Karpas-422 (cell line): Measurements from ENCODE around the gene MYMX. TPM values are rescaled to one million over a fixed set of nuclear protein-coding genes. Genes with fewer than 3 reads are reported as not detected.
A peak's percentile ranks its signal among the peaks of the same experiment; 100 is the strongest.

ENCODE experiments used
- DNase-seq: peaks from one replicate; pipeline ENCODE4 v3.0.0-alpha.2; 2015
- H2AFZ ChIP-seq: fragments of 200-600 bp; sonication (generic); 2 replicates; pipeline ENCODE4 v1.6.1; 2014; ENCODE audit warnings: antibody characterized with exemption, low read length, mixed read lengths
- H3K27ac ChIP-seq: fragments of 200-600 bp; sonication (generic); 2 replicates; pipeline ENCODE4 v1.5.1; 2014; ENCODE audit warnings: mild to moderate bottlenecking, low read length, moderate library complexity
- H3K27me3 ChIP-seq: fragments of 200-600 bp; sonication (generic); 2 replicates; pipeline ENCODE4 v1.6.1; 2014; ENCODE audit warnings: low read length, mixed read lengths
- H3K36me3 ChIP-seq: fragments of 200-600 bp; sonication (generic); 2 replicates; pipeline ENCODE4 v1.6.1; 2014; ENCODE audit warnings: low read length, mixed read lengths; ENCODE audit not compliant: insufficient read depth
- H3K4me1 ChIP-seq: fragments of 200-600 bp; sonication (generic); 2 replicates; pipeline ENCODE4 v1.6.1; 2014; ENCODE audit warnings: mild to moderate bottlenecking, low read length, mixed read lengths
- H3K4me2 ChIP-seq: fragments of 200-600 bp; sonication (generic); 2 replicates; pipeline ENCODE4 v1.6.1; 2014; ENCODE audit warnings: low read length, low read depth, mild to moderate bottlenecking; ENCODE audit not compliant: poor library complexity, severe bottlenecking
- H3K4me3 ChIP-seq: fragments of 200-600 bp; sonication (generic); 2 replicates; pipeline ENCODE4 v1.5.1; 2014; ENCODE audit warnings: mild to moderate bottlenecking, antibody characterized with exemption, low read length, mixed read lengths
- H3K79me2 ChIP-seq: fragments of 200-600 bp; sonication (generic); 2 replicates; pipeline ENCODE4 v1.6.1; 2014; ENCODE audit warnings: mild to moderate bottlenecking, low read length, mixed read lengths
- H3K9ac ChIP-seq: fragments of 200-600 bp; sonication (generic); 2 replicates; pipeline ENCODE4 v1.6.0; 2014; ENCODE audit warnings: low read length
- H3K9me2 ChIP-seq: fragments of 200-600 bp; sonication (generic), shearing (Covaris generic); replicated peaks from 2 replicates; pipeline ENCODE4 v1.6.0; 2014; ENCODE audit warnings: mild to moderate bottlenecking, low read length, moderate library complexity; ENCODE audit not compliant: insufficient read depth
- H3K9me3 ChIP-seq: fragments of 300-700, 200-600 bp; sonication (generic); 2 replicates; pipeline ENCODE4 v1.6.1; 2014; ENCODE audit warnings: low read length, mixed read lengths
- H4K20me1 ChIP-seq: fragments of 200-600 bp; sonication (generic); 2 replicates; pipeline ENCODE4 v1.6.1; 2014; ENCODE audit warnings: mild to moderate bottlenecking, antibody characterized with exemption, low read length, low read depth; ENCODE audit not compliant: insufficient read depth
- total RNA-seq: library from RNA; depleted of rRNA; stranded (reverse); fragments of >200 nt; shearing (Covaris generic); gene quantifications from 2 replicates; pipeline ENCODE4 v1.2.3, GENCODE V29; 2014; ENCODE audit warnings: low replicate concordance

The MYMX gene
- total RNA-seq, 1 experiment from 2014 or later = not detected

GRCh38 chr6:44251576-44252524 lies 35.1 kb downstream of the MYMX start:
- no peaks in the 10 kb centered on the region for H3K9me3 ChIP-seq
- H3K9me2 ChIP-seq = no peaks in the 10 kb centered on the region
- no peak overlapping the region for H3K9ac ChIP-seq
- H3K36me3 ChIP-seq = peaks cover 74% of the 10 kb centered on the region
- DNase-seq = peak; percentile 51
- no peaks in the 10 kb centered on the region for H3K27me3 ChIP-seq
- no peak overlapping the region for H3K4me3 ChIP-seq
- no peak overlapping the region for H2AFZ ChIP-seq
- no peak overlapping the region for H3K27ac ChIP-seq
- H4K20me1 ChIP-seq = peaks cover 56% of the 10 kb centered on the region
- H3K79me2 ChIP-seq = peaks cover 47% of the 10 kb centered on the region
- peaks cover 63% of the 10 kb centered on the region for H3K4me1 ChIP-seq
- H3K4me2 ChIP-seq = no peak overlapping the region

GRCh38 chr6:44253307-44254101 lies 36.8 kb downstream of the MYMX start:
- Histone ChIP-seq H3K4me1 (peaks cover 69% of the 10 kb centered on the region), H3K9me2 (no peaks in the 10 kb centered on the region), H3K4me3 (no peak overlapping the region), H4K20me1 (peaks cover 41% of the 10 kb centered on the region), H3K9ac (0 out of 2 replicates have a peak overlapping the region, but pooled peaks have one; percentile 35), H2AFZ (no peak overlapping the region), H3K36me3 (peaks cover 60% of the 10 kb centered on the region), H3K79me2 (peaks cover 33% of the 10 kb centered on the region), H3K4me2 (peak overlapping the region; percentile 95), H3K27ac (no peak overlapping the region), H3K27me3 (no peaks in the 10 kb centered on the region), H3K9me3 (no peaks in the 10 kb centered on the region)
- peak; percentile 86 for DNase-seq

- no peaks in the 10 kb centered on the region for H3K27me3 ChIP-seq
- H3K4me3 ChIP-seq = no peak overlapping the region
- peaks cover 68% of the 10 kb centered on the region for H3K4me1 ChIP-seq
- H3K36me3 ChIP-seq = peaks cover 52% of the 10 kb centered on the region
- peaks cover 24% of the 10 kb centered on the region for H3K79me2 ChIP-seq
- H3K9me3 ChIP-seq = no peaks in the 10 kb centered on the region
- no peak overlapping the region for H2AFZ ChIP-seq
- H3K4me2 ChIP-seq = peak overlapping the region; percentile 95
- peak overlapping the region; percentile 35; the same call in 1 of the 2 replicates for H3K9ac ChIP-seq
- H3K27ac ChIP-seq = no peak overlapping the region
- DNase-seq = peak; percentile 69
- peaks cover 32% of the 10 kb centered on the region for H4K20me1 ChIP-seq
- no peaks in the 10 kb centered on the region for H3K9me2 ChIP-seq
Observed at GRCh38 chr6:44254191-44255104, 37.7 kb downstream of the MYMX start.

- Histone ChIP-seq H3K36me3 (peaks cover 44% of the 10 kb centered on the region), H2AFZ (no peak overlapping the region), H4K20me1 (peaks cover 24% of the 10 kb centered on the region), H3K9me3 (no peaks in the 10 kb centered on the region), H3K27ac (peak overlapping the region; percentile 48), H3K4me2 (peak overlapping the region; percentile 95), H3K27me3 (no peaks in the 10 kb centered on the region), H3K4me1 (peaks cover 62% of the 10 kb centered on the region), H3K79me2 (peaks cover 16% of the 10 kb centered on the region), H3K9me2 (no peaks in the 10 kb centered on the region), H3K9ac (peak overlapping the region; percentile 92), H3K4me3 (peak overlapping the region; percentile 96; the same call in 1 of the 2 replicates)
- DNase-seq = peak; percentile 72
Observed at GRCh38 chr6:44255105-44255808, 38.5 kb downstream of the MYMX start.

- Histone ChIP-seq H3K27ac (peak overlapping the region; percentile 48), H3K4me2 (peak overlapping the region; percentile 95), H3K4me1 (peaks cover 59% of the 10 kb centered on the region), H3K79me2 (peaks cover 7% of the 10 kb centered on the region), H4K20me1 (peaks cover 15% of the 10 kb centered on the region), H3K4me3 (peak overlapping the region; percentile 96), H2AFZ (no peak overlapping the region), H3K36me3 (peaks cover 36% of the 10 kb centered on the region), H3K27me3 (no peaks in the 10 kb centered on the region), H3K9me3 (no peaks in the 10 kb centered on the region), H3K9ac (peak overlapping the region; percentile 92), H3K9me2 (no peaks in the 10 kb centered on the region)
- peak; percentile 69 for DNase-seq
Observed at GRCh38 chr6:44255871-44256774, 39.4 kb downstream of the MYMX start.

- Histone ChIP-seq H3K79me2 (peaks cover 8% of the 10 kb centered on the region), H3K36me3 (peaks cover 35% of the 10 kb centered on the region), H3K4me1 (peaks cover 63% of the 10 kb centered on the region), H3K9me3 (no peaks in the 10 kb centered on the region), H3K4me3 (peak overlapping the region; percentile 96), H4K20me1 (peaks cover 11% of the 10 kb centered on the region), H3K27ac (peak overlapping the region; percentile 48), H3K9ac (peak overlapping the region; percentile 92), H2AFZ (no peak overlapping the region), H3K9me2 (no peaks in the 10 kb centered on the region), H3K27me3 (no peaks in the 10 kb centered on the region), H3K4me2 (peak overlapping the region; percentile 95)
- DNase-seq = no peak
Observed at GRCh38 chr6:44256775-44257024, 40.0 kb downstream of the MYMX start.
